IMR-90 (cell line): ENCODE measurements around the gene PBX3. TPM values are rescaled to one million over a fixed set of nuclear protein-coding genes. Genes with fewer than 3 reads are reported as not detected.

Source experiments
- ATAC-seq: fragments of 200-7000 bp; cut with Tn5 transposase; 2 replicates; pipeline ENCODE4 v1.9.1; 2020; ENCODE audit warnings: low read depth, mild to moderate bottlenecking, moderate library complexity
- BruUV-seq: library from RNA; stranded (reverse); fragments of 400-500 nt; replicated peaks from 2 replicates; lab custom pipeline; 2021; lab: Mats Ljungman, UMichigan
- CTCF ChIA-PET: fragments of 300-600 bp; formaldehyde crosslinking; extraction: SDS; loops from one replicate; lab custom pipeline; 2021; ENCODE audit warnings: antibody characterized with exemption; lab: Yijun Ruan, JAX
- POLR2A ChIA-PET: fragments of 300-600 bp; sonication (Branson Sonifier 250); formaldehyde crosslinking; loops from one replicate; lab custom pipeline; 2022; ENCODE audit warnings: antibody characterized with exemption; ENCODE audit not compliant: unreplicated experiment; lab: Charles Lee
- DNase-seq: peaks from one replicate; pipeline ENCODE4 v3.0.0; 2013
- H2AFZ ChIP-seq: replicated peaks from 2 replicates; pipeline ENCODE3; 2013; ENCODE audit warnings: low read length, mild to moderate bottlenecking; ENCODE audit not compliant: poor library complexity
- H2AK5ac ChIP-seq: 2 replicates; pipeline ENCODE4 v1.6.1; 2013; ENCODE audit warnings: low read depth, low read length, inconsistent platforms
- H2AK9ac ChIP-seq: replicated peaks from 2 replicates; pipeline ENCODE3; 2013; ENCODE audit warnings: mild to moderate bottlenecking, low read depth, low read length, moderate library complexity; ENCODE audit not compliant: poor library complexity
- H2BK120ac ChIP-seq: 2 replicates; pipeline ENCODE4 v1.6.1; 2013; ENCODE audit warnings: low read depth, low read length, inconsistent platforms
- H2BK15ac ChIP-seq: 3 replicates; pipeline ENCODE4 v1.6.1; 2013; ENCODE audit warnings: low read depth, low read length, inconsistent platforms
- H2BK20ac ChIP-seq: 2 replicates; pipeline ENCODE4 v1.6.1; 2013; ENCODE audit warnings: low read depth, mild to moderate bottlenecking, inconsistent platforms, low read length, moderate library complexity
- H2BK5ac ChIP-seq: 2 replicates; pipeline ENCODE4 v1.6.1; 2013; ENCODE audit warnings: mild to moderate bottlenecking, low read depth, low read length, inconsistent platforms; ENCODE audit not compliant: poor library complexity, severe bottlenecking
- H3K14ac ChIP-seq: replicated peaks from 2 replicates; pipeline ENCODE4 v1.6.1; 2013; ENCODE audit warnings: low read depth, low read length, inconsistent platforms
- H3K18ac ChIP-seq: 2 replicates; pipeline ENCODE4 v1.6.1; 2013; ENCODE audit warnings: low read depth, low read length, control low read depth
- H3K23ac ChIP-seq: 2 replicates; pipeline ENCODE4 v1.6.1; 2013; ENCODE audit warnings: low read depth, low read length, inconsistent platforms
- H3K27ac ChIP-seq: 2 replicates; pipeline ENCODE4 v1.5.1; 2013; ENCODE audit warnings: mild to moderate bottlenecking, control low read depth, low read length; ENCODE audit not compliant: insufficient read depth
- H3K27me3 ChIP-seq: 2 replicates; pipeline ENCODE4 v1.6.1; 2013; ENCODE audit warnings: low read length; ENCODE audit not compliant: control insufficient read depth, insufficient read depth
- H3K36me3 ChIP-seq: 2 replicates; pipeline ENCODE4 v1.6.1; 2013; ENCODE audit warnings: low read length, mixed read lengths; ENCODE audit not compliant: control insufficient read depth, insufficient read depth
- H3K4ac ChIP-seq: 2 replicates; pipeline ENCODE4 v1.6.1; 2013; ENCODE audit warnings: low read depth, low read length, inconsistent platforms
- H3K4me1 ChIP-seq: 2 replicates; pipeline ENCODE4 v1.6.1; 2013; ENCODE audit warnings: low read length, mixed read lengths; ENCODE audit not compliant: control insufficient read depth, insufficient read depth
- H3K4me2 ChIP-seq: 2 replicates; pipeline ENCODE4 v1.6.1; 2013; ENCODE audit warnings: low read depth, mild to moderate bottlenecking, control low read depth, low read length, moderate library complexity
- H3K4me3 ChIP-seq: 2 replicates; pipeline ENCODE4 v1.5.1; 2013; ENCODE audit warnings: low read depth, mild to moderate bottlenecking, control low read depth, low read length, moderate library complexity; ENCODE audit not compliant: insufficient read depth
- H3K56ac ChIP-seq: 2 replicates; pipeline ENCODE4 v1.6.1; 2013; ENCODE audit warnings: low read length, inconsistent platforms; ENCODE audit not compliant: insufficient read depth; ENCODE audit errors: extremely low read depth
- H3K79me1 ChIP-seq, 2 experiments: 2 replicates each; pipeline ENCODE4 v1.6.1; 2013; ENCODE audit warnings: low read length in 2 of 2, inconsistent platforms in 1 of 2, low read depth in 1 of 2
- H3K9ac ChIP-seq: 2 replicates; pipeline ENCODE4 v1.6.1; 2013; ENCODE audit warnings: low read depth, low read length, control low read depth
- H3K9me1 ChIP-seq: 2 replicates; pipeline ENCODE4 v1.6.1; 2013; ENCODE audit warnings: low read length, inconsistent platforms; ENCODE audit not compliant: insufficient read depth
- H3K9me3 ChIP-seq: 2 replicates; pipeline ENCODE4 v1.6.1; 2013; ENCODE audit warnings: low read length; ENCODE audit not compliant: control insufficient read depth, insufficient read depth
- H4K20me1 ChIP-seq: 2 replicates; pipeline ENCODE4 v1.6.1; 2013; ENCODE audit warnings: low read length, inconsistent platforms; ENCODE audit not compliant: insufficient read depth
- H4K5ac ChIP-seq: 2 replicates; pipeline ENCODE4 v1.6.1; 2013; ENCODE audit warnings: mild to moderate bottlenecking, low read depth, low read length, control low read depth
- H4K8ac ChIP-seq, 2 experiments: 2 replicates each; pipeline ENCODE4 v1.6.1; 2013; ENCODE audit warnings: low read depth in 2 of 2, low read length in 2 of 2, control low read depth in 1 of 2, inconsistent platforms in 1 of 2
- H4K91ac ChIP-seq: 2 replicates; pipeline ENCODE4 v1.6.1; 2013; ENCODE audit warnings: low read depth, low read length, inconsistent platforms; ENCODE audit not compliant: insufficient read depth
- WGBS, 2 experiments: methylation state at CpG; one replicate each; pipeline versions ENCODE4 v1.1.5 to v1.1.7; 2013; ENCODE audit warnings: missing lambda C conversion rate in 2 of 2; ENCODE audit not compliant: insufficient read length in 1 of 2; ENCODE audit errors: extremely low coverage in 2 of 2; 5-methylcytosine and 5-hydroxymethylcytosine counted together
- dilution Hi-C: fragments of 300-500 bp; cut with HindIII; formaldehyde crosslinking; loops from one replicate; pipeline ENCODE4 v1.14.3; 2018; ENCODE audit warnings: low sequenced_read_pairs; ENCODE audit not compliant: unreplicated experiment
- in situ Hi-C: fragments of 300-500 bp; cut with MboI; formaldehyde crosslinking; loops from 3 replicates; pipeline ENCODE4 v1.14.3; 2019; ENCODE audit warnings: low sequenced_read_pairs, inconsistent platforms, mixed read lengths
- intact Hi-C: fragments of 100-400 bp; cut with micrococcal nuclease; formaldehyde crosslinking; loops from 2 replicates; pipeline ENCODE4 v1.10.0; 2022
- polyA plus RNA-seq, 3 experiments: library from polyadenylated mRNA; depleted of rRNA; stranded (reverse); fragments of >200 nt; gene quantifications; 2 replicates each; pipeline ENCODE4 v1.2.3, GENCODE V29; 2012; ENCODE audit warnings: low replicate concordance in 1 of 3
- total RNA-seq: library from RNA; depleted of rRNA; stranded (reverse); fragments of >200 nt; gene quantifications from 2 replicates; pipeline ENCODE4 v1.2.3, GENCODE V29; 2012
- TF ChIP-seq, protein P1 (sequence below): conservative IDR thresholded peaks from 2 replicates; pipeline ENCODE4 v1.5.1; 2012; ENCODE audit warnings: mild to moderate bottlenecking, low read depth, low read length, improper control_type of control experiment

The PBX3 gene
- total and polyA plus RNA-seq, 2 of the 4 experiments (the other 2 are of a cell fraction) = 12.0 to 15.6 TPM

DNA sequence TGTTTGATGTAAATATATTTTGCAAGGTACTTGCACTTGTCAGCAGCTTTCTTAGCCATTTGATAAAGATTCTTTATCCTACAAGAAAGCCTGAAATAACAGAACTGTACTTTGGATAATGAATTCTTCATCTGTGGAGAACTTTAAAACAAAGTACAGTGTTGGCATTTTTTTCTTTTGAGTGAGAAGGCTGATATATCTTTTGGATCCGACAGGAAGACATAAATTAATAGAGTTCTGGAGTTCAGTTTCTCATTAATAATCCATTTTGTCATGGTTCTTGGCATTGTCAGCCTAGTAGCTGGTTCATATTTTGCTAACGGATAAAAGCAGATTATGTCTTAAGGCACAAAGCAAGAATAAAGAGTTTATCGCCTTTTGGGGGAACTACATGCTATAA, 17.0 kb downstream of the PBX3 start:
- Histone ChIP-seq H4K5ac (no peak overlapping the region), H3K9me1 (peaks cover 4% of the 10 kb centered on the region), H4K8ac (no peak overlapping the region), H3K4ac (no peak overlapping the region), H3K36me3 (no peaks in the 10 kb centered on the region), H2AK9ac (no peak overlapping the region), H2AK5ac (no peak overlapping the region), H3K27ac (no peak overlapping the region), H3K14ac (no peak overlapping the region), H2BK20ac (no peak overlapping the region), H3K27me3 (no peaks in the 10 kb centered on the region), H3K4me1 (peaks cover 6% of the 10 kb centered on the region), H3K9me3 (no peaks in the 10 kb centered on the region; the same call in 1 of the 2 replicates), H3K18ac (no peak overlapping the region), H3K23ac (no peak overlapping the region), H3K9ac (no peak overlapping the region), H3K79me1 (peaks cover 22 to 24% of the 10 kb centered on the region in 2 experiments), H2BK5ac (no peak overlapping the region), H2BK120ac (no peak overlapping the region), H4K20me1 (no peaks in the 10 kb centered on the region), H3K4me3 (no peak overlapping the region), H3K56ac (no peak overlapping the region), H2AFZ (no peak overlapping the region), H3K4me2 (no peak overlapping the region), H2BK15ac (no peak overlapping the region), H4K91ac (no peak overlapping the region)
- in situ Hi-C loops (no loop called here), dilution Hi-C loops (no loop called here), intact Hi-C loops (no loop called here)
- no TSS peak for BruUV-seq
- CTCF ChIA-PET = interaction anchor here (1.1 kb wide), 1 partner anchor 174 kb away, joined by 3 read pairs; no protein-coding TSS in a partner anchor
- TF ChIP-seq, protein P1, sequence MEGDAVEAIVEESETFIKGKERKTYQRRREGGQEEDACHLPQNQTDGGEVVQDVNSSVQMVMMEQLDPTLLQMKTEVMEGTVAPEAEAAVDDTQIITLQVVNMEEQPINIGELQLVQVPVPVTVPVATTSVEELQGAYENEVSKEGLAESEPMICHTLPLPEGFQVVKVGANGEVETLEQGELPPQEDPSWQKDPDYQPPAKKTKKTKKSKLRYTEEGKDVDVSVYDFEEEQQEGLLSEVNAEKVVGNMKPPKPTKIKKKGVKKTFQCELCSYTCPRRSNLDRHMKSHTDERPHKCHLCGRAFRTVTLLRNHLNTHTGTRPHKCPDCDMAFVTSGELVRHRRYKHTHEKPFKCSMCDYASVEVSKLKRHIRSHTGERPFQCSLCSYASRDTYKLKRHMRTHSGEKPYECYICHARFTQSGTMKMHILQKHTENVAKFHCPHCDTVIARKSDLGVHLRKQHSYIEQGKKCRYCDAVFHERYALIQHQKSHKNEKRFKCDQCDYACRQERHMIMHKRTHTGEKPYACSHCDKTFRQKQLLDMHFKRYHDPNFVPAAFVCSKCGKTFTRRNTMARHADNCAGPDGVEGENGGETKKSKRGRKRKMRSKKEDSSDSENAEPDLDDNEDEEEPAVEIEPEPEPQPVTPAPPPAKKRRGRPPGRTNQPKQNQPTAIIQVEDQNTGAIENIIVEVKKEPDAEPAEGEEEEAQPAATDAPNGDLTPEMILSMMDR = no peak
- no CpG with 5 or more reads among the region's 3 CpGs for WGBS, 2 experiments
- POLR2A ChIA-PET = no interaction called here
- ATAC-seq = no peak
- DNase-seq = no peak
